SK-N-SH treated with all-trans-retinoic acid at 6 μM for 48 hours (cell line): ENCODE data around the gene DOCK2.

Experiments used
- ZC3H10 ChIP-seq: fragments of 250-450 bp; sonication (Bioruptor Pico); IDR thresholded peaks from 2 replicates; pipeline ENCODE4 v1.5.1; 2021; ENCODE audit warnings: mild to moderate bottlenecking, moderate library complexity
- ZFP30 ChIP-seq: fragments of 450-650 bp; formaldehyde crosslinking; IDR thresholded peaks from 2 replicates; pipeline ENCODE4 v1.5.0; 2022; ENCODE audit warnings: mild to moderate bottlenecking, moderate library complexity
- TF ChIP-seq, protein P1 (sequence below): fragments of 250-450 bp; sonication (Bioruptor Pico); IDR thresholded peaks from 2 replicates; pipeline ENCODE4 v1.8.0; 2020; ENCODE audit warnings: mild to moderate bottlenecking, moderate library complexity, borderline replicate concordance
- TF ChIP-seq, protein P2 (sequence below): fragments of 250-450 bp; sonication (Bioruptor Pico); IDR thresholded peaks from 2 replicates; pipeline ENCODE4 v1.5.0; 2020; ENCODE audit warnings: mild to moderate bottlenecking, moderate library complexity

DNA sequence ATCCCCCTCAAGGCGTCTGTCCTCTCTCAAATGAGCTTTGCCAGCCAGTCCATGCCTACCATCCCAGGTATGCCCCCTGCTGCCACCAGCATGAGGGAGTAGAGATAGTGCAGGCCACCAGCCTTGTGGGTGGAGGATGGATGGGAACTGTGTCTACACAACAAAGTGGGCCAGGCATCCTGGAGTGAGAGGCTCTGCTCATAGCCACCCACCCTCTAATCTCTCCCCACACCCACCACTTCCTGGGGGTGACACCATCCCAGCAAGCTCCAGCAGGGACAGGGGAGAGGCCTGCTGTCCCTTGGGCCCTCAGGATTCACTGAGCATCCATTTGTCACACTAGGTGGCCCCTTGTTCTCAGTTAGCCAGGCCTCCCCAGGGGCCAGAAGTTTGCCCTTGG lies 443.1 kb downstream of the DOCK2 start:
- TF ChIP-seq, protein P1, sequence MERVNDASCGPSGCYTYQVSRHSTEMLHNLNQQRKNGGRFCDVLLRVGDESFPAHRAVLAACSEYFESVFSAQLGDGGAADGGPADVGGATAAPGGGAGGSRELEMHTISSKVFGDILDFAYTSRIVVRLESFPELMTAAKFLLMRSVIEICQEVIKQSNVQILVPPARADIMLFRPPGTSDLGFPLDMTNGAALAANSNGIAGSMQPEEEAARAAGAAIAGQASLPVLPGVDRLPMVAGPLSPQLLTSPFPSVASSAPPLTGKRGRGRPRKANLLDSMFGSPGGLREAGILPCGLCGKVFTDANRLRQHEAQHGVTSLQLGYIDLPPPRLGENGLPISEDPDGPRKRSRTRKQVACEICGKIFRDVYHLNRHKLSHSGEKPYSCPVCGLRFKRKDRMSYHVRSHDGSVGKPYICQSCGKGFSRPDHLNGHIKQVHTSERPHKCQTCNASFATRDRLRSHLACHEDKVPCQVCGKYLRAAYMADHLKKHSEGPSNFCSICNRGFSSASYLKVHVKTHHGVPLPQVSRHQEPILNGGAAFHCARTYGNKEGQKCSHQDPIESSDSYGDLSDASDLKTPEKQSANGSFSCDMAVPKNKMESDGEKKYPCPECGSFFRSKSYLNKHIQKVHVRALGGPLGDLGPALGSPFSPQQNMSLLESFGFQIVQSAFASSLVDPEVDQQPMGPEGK (CRISPR knock-in tag), result no peak
- no peak for TF ChIP-seq ZC3H10 (CRISPR knock-in tag)
- TF ChIP-seq ZFP30 (CRISPR knock-in tag), result no peak
- TF ChIP-seq, protein P2, sequence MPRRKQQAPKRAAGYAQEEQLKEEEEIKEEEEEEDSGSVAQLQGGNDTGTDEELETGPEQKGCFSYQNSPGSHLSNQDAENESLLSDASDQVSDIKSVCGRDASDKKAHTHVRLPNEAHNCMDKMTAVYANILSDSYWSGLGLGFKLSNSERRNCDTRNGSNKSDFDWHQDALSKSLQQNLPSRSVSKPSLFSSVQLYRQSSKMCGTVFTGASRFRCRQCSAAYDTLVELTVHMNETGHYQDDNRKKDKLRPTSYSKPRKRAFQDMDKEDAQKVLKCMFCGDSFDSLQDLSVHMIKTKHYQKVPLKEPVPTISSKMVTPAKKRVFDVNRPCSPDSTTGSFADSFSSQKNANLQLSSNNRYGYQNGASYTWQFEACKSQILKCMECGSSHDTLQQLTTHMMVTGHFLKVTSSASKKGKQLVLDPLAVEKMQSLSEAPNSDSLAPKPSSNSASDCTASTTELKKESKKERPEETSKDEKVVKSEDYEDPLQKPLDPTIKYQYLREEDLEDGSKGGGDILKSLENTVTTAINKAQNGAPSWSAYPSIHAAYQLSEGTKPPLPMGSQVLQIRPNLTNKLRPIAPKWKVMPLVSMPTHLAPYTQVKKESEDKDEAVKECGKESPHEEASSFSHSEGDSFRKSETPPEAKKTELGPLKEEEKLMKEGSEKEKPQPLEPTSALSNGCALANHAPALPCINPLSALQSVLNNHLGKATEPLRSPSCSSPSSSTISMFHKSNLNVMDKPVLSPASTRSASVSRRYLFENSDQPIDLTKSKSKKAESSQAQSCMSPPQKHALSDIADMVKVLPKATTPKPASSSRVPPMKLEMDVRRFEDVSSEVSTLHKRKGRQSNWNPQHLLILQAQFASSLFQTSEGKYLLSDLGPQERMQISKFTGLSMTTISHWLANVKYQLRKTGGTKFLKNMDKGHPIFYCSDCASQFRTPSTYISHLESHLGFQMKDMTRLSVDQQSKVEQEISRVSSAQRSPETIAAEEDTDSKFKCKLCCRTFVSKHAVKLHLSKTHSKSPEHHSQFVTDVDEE, result no peak
